NCI-H2081 treated with DMSO at 0.1 percent for 48 hours (cell line): Measurements from ENCODE around the gene SLC35G2.
A peak's percentile ranks its signal among the peaks of the same experiment; 100 is the strongest.
"Not testable (repeated sequence)": the region's sequence is repeated elsewhere in the genome, so short reads cannot be mapped to it uniquely, and the experiment has no call there.

ENCODE experiments used
- DNase-seq: peaks from one replicate; lab custom pipeline; 2025; lab: John Stamatoyannopoulos, UW

The SLC35G2 gene

DNA sequence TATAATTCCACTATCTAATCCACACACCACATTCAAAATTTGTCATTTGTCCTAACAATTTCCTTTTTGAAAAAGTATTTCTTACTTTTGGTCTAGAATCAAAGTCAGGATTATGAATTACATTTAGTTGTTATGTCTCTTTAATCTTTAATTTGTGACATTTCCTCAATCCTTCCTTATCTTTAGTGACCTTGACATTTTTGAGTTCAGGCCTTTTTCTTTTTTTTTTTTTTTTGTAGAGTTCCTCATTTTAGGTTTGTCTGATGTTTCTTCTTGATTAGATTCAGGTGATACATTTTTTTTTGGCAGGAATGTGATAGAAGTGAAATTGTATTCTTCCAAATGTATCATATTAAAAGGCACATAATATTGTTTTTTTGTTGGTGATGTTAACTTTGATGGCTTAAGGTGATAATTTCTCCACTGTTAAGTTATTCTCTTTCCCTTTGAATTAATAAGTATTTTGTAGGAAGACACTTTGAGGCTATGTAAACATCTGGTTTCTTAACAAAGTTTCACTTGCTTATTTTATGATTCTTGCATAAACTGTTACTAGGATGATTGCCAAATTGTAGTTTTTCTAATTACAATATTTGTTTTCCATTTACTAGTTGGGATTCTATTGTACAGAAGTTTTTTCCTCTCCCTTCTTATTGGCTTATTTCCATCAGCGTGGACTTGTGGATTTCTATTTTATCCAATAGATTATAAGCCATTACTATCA is 16.3 kb downstream of the SLC35G2 start:
- no peak for DNase-seq

DNA sequence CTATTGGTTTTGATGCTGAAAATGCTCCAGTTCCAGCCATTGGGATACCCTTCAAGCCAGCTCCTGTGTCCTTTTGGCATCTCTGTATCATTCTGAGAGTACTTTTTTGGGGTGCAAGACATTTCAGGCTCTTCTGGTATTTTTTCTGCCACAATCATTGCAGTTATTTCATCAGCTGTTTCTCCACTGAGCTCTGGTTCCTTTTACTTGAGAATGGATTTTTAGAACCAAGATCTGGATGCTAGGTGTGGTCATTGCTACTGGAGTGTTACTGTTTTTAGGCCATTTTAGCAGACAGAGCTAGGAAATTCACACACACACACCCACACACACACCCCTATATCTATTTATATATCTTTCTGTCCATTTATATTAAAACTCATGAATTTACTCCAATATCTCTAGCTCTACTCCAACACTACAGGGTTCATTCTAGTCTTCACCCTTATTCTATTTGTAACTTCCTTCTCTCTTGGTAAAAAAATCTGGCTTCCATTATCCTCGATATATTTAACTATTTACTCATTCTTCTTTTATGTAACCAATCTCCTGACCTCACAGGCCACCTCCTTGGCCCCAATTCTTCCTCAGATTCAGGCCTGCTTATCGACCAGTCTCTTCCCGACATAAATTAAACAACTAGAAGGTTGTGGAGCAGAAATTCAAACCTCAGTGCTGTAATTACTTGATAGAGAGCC is 17.0 kb downstream of the SLC35G2 start:
- no peak for DNase-seq

DNA sequence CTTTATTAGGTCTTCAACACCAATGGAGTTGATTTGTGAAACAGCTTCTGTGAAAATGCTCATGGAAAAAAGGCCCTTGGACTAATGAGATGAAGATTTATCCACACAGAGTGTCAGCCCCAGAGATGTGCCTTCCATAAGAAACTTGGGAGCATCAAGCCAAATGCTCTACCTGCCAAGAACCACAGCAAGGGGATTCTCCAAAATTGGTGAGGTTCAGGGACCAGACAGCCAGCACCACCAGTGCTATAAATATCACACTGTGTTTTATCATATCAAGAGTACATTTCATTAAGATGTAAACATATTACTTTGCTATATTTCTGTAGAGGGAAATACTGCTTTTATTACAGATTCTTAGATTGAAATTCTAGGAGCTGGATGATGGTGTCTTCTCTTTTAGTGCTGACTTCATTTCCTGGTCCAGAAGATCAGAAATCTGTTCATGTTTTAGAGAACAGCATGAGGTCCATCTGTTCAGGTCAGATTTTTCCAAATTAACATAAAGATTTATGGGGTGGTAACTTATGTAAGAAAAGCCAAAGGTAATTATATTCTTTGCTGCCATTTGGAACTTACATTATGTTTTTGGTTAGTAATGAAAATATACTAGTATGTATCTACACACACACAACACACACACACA is 17.7 kb downstream of the SLC35G2 start:
- DNase-seq = no peak

DNA sequence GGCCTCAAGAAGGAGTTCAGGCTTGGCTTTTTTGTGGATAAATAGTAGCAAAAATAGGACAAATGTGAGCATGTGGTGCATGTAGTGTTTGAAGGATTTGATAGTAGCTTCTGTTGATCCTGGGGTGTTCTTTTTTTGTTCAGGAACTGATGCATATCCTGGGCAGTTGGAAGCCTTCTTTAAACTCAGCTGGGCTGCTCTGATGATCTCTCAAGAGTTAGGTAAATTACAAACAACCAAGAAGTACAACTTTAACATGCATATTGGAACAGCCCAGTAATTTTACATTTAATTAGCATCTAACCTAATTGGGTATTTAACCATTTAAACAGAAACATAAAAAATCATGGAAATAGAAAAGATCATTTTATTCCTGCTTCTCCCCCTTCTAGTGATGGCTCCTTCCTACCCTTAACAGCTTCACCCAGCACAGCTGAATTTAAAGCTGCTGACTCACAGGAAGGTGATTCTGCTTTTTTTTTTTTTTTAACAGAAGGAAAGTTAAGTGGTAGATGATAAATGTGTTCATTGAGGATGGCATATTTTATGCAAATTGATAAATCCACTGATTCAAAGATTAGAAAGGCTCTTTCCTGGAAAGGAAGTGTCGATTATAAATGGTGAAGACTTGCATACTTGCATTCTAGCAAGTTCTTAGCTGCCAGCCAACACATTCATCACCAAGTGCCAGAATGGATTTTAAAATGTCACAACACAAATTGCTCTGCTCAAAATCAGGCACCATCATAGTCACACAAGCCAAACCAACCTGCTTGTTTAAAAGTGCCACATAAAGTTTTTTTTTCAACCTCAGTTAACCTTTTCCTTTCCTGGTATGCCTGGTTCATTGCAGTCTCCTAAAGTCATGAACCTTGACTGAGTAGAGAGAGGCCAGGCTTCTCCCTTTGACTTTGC is 20.0 kb downstream of the SLC35G2 start:
- no peak for DNase-seq

DNA sequence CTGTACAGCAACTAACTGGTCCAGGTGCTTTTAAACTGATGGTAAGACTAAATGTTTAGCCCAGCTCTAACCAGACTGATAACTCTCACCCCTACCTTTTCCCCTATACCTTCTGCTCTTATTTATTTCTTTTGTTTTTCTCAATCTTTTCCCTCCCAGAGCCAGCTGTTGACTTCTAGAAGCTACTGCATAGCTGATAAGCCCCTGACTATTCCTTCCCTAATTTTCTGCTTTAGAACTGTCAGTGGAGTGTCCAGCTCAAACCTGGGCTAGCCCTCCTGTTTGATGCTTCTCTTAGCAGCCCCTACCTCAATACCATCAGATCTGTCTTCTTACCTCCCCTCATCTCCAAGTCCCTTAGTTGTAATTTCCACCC is 20.6 kb downstream of the SLC35G2 start:
- DNase-seq = no peak

DNA sequence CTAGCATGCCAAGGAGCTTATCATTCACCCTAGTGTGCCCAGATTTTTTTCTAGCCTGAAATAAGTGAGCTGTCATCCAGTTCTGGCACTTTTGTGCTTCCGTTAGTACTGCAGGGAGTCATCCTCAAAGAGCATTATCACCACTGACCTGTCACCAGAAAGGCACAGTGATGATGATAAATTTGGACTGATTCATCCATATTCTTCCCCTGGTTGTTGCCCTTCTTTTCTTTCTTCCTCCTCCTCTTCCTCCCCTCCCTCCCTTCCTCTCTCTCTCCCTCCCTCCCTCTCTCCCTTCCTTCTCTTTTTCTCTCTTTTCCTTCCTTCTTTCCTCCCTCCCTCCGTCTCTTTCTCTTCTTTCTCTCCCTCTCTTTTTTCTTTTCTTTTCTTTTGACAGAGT is 21.3 kb downstream of the SLC35G2 start:
- DNase-seq = no peak

DNA sequence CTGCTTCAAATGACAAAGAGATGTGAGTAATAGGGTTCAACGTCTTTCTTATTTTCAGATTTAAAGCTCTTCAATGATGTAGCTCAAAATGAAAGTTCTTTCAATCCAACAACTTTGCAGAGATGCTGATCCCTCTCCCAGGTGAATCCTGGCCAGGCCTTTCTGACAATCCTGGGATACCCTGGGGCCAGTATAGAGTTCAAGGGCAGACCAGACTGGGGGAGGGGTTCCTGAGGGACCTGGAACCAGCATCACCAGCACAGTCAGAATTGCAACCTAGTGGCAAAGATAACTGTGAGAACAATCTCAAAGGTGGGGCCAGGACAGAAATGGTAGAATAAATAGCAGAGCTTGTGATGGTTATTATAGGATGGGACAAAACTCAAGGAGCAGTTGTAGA is 23.4 kb downstream of the SLC35G2 start:
- DNase-seq = no peak

DNA sequence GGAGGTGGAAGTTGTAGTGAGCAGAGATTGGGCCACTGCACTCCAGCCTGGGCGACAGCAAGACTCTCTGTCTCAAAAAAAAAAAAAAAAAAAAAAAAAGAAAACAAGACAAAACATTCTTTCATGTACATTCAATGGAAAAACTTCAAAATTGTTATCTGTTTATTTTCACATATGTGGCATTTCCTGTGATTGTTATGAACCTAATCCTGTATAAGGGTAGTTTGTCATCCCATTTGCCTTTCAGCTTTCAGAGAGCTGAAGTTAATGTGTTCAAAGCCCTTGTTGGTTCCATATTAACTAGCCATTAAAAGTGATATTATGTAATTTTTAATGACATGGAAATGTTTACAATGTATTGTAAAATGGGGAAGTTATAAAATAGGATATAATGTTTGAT is 25.8 kb downstream of the SLC35G2 start:
- no peak for DNase-seq

DNA sequence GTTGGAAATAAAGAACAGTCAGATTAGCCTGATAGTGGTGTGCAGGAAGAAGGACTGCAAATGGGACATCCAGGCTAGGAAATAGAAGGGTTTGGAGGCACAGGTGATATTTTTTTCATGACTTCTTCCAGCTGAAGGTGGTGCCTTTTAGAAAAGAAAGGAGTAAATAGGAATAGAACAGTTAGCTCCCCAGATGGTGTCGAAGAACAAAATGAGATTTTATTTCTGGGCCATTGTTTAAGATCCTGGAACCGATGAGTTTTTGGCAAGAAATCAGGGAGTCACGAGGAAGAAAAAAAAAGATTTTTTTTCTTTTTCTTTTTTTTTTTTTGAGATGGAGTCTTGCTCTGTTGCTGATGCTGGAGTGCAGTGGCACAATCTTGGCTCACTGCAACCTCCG is 33.3 kb downstream of the SLC35G2 start:
- no peak for DNase-seq

DNA sequence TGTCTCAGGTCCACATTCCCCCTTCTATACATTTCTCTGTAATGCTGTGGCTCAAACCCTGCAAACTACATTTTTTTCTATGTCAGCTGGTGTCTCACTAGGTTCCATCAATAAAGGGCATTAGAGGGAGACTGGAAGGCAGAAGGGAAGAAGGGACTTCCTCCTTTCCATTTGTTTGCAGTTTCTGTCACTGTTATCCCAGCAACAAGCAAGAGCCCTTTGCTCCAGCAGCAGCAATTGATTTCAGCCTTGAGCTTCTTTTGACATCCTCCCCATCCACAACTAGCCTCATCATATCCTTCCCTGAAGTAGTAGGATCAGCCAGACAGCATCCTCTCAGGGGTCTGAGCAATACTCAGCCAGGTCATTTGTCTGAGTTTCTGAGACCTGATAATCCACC is 37.7 kb downstream of the SLC35G2 start:
- DNase-seq = no peak

DNA sequence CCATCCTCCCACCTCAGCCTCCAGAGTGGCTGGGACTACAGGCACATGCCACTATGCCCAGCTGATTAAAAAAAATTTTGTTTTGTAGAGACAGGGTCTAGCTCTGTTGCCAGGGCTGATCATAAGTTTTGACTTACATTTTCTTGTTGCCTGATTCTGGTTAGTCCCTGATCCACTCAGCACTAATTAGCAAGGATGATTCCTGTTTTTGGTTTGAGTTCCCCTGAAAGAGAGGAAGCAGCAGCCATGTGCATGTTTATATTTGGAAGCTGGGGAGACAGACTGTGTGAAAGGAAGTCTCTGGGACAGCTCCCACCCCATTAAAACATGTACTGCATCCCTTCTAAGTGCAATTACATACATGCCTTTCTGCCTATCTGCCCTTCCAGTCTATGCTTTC is 39.5 kb downstream of the SLC35G2 start:
- DNase-seq = no peak

DNA sequence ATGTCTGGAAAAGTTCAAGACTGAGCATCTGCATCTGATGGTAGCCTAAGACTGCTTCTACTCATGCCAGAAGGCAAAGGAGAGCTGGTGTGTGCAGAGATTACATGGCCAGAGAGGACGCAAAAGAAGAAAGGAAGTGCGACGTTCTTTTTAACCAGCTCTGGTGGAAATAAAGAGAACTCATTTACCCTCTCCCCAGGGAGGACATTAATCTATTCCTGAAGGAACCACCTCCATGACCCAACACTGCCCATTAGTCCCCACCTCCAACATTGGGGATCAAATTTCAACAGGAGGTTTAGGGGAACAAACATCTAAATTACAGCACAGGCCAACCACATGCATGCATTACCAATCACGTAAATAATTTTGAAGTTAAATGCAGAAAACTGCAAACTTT is 41.6 kb downstream of the SLC35G2 start:
- DNase-seq = peak; percentile 38

DNA sequence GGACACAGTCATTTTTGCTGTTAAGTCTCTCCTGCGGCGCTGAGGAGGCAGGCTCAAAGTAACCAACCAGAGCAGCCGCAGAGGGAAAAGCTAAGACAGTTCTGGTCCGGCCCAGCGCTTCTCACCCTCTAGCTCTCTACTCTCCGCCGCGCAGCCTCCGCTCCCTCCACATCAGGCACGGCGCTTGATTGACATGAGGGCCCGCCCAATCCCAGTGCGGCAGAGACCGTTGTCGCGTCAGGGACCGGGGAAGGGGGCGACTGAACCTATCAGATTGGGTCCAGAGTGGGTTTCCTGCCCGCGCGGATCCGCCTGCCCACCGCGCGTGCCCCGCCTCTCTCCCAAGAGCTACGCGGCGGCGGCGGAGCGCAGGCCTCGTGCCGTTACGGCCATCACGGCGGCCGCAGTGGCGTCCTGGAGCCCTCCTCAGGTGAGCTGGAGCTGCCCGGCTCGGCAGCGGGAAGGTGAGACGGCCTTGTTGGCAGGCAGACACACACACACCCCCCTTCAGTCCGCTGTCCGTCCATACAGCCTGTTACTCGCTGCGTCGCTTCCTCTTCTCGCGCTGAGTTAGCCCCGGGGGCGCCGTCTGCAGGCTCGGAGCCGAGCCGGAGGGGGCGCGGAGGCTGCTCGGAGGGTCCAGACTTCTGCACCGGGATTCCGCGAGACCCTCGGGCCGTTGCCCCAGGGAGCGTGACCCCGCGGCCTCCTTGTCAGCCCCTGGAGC is 43.1 kb downstream of the SLC35G2 start, which contains the start of gene NCK1:
Gene NCK1 (plus strand): TSS at position 319 of the 727 bp plus-strand sequence. CDS start 65,794 bp downstream, outside the sequence.
- DNase-seq = peak; percentile 99

DNA sequence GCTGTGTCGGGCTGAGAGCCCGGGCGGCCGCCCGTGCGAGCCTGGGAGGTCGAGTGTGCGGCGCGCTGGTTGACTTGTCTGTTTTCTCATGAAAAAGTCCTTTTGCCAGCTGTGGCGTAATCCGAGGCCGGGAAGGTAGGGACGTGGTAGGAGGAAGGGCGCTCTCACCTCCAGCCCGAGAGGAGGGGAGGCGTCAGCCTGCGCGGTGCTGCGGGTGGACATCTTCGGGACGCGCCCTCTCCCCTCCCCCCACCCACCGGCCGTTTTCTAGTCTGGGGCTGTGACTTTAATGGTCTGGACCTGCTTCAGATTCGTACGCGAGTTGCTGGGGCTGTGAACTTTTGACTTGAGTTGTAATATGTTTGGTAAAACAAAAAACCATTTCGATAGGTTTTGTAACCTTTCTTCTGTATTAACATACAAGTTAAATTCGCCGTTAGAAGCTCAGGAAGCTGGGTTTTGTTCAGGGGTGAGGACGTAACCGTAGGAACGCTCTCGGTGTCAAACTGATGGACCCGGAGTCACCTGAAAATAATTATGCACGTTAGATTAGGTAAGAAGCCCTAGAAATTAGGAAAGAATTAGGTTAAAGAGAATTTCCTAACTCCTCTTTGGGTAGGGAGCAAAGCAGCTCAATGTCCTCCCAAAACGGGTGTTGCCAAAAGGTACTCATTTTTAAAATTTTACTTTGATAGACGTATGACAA is 43.8 kb downstream of the SLC35G2 start:
- no peak for DNase-seq

DNA sequence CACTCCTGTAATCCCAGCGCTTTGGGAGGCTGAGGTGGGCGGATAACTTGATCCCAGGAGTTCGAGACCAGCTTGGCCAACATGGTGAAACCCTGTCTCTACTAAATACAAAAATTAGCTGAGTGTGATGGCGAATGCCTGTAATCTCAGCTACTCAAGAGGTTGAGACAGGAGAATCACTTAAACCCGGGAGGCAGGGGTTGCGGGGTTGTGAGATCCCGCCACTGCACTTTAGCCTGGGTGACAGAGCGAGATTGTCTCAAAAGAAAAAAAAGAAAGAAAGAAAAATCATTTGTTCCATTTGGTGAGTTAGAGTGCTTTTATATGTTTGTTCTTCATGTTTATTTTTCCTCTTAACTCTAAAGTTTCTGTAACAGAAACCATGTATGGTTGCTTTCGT is 50.4 kb downstream of the SLC35G2 start:
- no peak for DNase-seq

DNA sequence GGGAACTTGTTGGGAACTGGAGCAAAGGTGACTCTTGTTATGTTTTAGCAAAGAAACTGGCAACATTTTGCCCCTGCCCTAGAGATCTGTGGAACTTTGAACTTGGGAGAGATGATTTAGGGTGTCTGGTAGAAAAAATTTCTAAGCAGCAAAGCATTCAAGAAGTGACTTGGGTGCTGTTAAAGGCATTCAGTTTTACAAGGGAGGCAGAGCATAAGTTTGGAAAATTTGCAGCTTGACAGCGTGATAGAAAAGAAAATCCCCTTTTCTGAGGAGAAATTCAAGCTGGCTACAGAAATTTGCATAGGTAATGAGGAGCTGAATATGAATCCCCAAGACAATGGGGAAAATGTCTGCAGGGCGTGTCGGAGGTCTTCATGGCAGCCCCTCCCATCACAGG is 53.3 kb downstream of the SLC35G2 start:
- not testable (repeated sequence) for DNase-seq

DNA sequence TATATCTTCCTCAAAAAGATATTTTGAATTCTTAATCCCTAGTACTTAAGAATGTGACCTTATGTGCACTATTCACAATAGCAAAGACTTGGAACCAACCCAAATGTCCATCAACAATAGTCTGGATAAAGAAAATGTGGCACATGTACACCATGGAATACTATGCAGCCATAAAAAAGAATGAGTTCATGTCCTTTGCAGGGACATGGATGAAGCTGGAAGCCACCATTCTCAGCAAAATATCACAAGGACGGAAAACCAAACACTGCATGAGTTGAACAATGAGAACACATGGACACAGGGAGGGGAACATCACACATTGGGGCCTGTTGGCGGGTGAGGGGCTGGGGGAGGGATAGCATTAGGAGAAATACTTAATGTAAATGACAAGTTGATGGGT is 60.6 kb downstream of the SLC35G2 start:
- DNase-seq = not testable (repeated sequence)

DNA sequence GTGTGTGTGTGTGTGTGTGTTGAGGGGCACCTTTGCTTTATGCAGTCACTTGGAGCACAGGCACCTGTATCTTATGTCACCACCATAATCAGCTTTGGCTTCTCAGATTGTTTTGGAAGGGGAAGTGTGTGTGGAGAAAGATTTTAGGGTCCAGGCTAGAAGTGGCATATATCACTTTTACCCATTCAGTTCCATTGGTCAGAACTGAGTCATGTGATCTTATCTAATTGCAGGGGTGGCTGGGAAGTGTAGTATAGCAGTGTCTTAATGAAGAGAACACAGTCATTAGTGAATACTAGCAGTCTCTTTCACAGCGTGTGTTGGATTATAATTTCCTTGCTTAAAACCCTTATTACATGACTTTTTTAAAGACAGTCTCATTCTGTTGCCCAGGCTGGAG is 63.6 kb downstream of the SLC35G2 start:
- no peak for DNase-seq

DNA sequence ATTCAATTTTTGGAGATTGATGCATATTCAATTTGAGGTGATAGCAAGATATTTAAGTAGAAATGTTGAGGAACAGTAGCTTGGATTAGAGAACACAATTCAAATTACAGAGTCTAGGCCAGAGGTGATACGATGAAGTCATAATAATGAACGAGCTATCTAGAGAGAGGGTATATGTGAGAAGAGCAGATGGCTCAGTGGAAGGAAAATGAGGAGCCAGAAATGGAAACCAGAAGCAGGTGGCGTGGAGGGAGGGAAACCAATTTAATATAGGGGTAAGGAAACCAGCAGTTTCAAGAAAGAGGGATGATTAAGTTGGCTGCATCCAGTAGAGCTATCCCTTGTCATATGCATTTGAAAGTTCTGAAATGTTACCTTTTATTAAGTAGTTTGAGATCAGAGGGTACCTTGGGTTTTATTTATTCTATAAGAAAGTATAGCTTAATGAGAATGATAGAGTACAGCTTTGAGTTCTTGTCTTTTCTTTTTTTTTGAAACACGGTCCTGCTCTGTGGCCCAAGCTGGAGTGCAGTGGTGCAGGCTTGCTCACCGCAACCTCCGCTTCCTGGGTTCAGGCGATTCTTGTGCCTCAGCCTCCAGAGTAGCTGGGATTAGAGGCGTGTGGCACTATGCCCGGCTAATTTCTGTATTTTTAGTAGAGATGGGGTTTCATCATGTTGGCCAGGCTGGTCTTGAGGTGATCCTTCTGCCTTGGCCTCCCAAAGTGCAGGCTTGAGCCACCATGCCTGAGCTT is 65.2 kb downstream of the SLC35G2 start:
- no peak for DNase-seq
